Measurements from ENCODE around the gene TRMT2B.

- TF ChIP-seq, protein P1, sequence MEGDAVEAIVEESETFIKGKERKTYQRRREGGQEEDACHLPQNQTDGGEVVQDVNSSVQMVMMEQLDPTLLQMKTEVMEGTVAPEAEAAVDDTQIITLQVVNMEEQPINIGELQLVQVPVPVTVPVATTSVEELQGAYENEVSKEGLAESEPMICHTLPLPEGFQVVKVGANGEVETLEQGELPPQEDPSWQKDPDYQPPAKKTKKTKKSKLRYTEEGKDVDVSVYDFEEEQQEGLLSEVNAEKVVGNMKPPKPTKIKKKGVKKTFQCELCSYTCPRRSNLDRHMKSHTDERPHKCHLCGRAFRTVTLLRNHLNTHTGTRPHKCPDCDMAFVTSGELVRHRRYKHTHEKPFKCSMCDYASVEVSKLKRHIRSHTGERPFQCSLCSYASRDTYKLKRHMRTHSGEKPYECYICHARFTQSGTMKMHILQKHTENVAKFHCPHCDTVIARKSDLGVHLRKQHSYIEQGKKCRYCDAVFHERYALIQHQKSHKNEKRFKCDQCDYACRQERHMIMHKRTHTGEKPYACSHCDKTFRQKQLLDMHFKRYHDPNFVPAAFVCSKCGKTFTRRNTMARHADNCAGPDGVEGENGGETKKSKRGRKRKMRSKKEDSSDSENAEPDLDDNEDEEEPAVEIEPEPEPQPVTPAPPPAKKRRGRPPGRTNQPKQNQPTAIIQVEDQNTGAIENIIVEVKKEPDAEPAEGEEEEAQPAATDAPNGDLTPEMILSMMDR (IDR thresholded peaks at IDR 0.05), result no peak
- TF ChIP-seq POLR2A (IDR thresholded peaks at IDR 0.05), result no peak
These were observed 26.8 kb downstream of the TRMT2B start for GRCh38 chrX:101025126-101025525.
